Hepatic stellate cell (primary cell): ENCODE data around the gene ADAD1.
"Not testable (repeated sequence)": the region's sequence is repeated elsewhere in the genome, so short reads cannot be mapped to it uniquely, and the experiment has no call there.

Source experiments
- DNase-seq: peaks from one replicate; pipeline ENCODE4 v3.0.0; 2011; ENCODE audit warnings: low spot score

The ADAD1 gene

GRCh38 chr4:122378711-122379110, at the start of gene ADAD1:
Gene ADAD1, plus strand, starts transcription at chr4:122379011. Its CDS starts 1,059 bp downstream, at chr4:122380070.
- DNase-seq, result no peak

GRCh38 chr4:122329876-122330565, 48.8 kb upstream of the ADAD1 start:
- peak; percentile 4 for DNase-seq

- DNase-seq, result no peak
Observed at GRCh38 chr4:122331195-122331594, 47.6 kb upstream of the ADAD1 start.

GRCh38 chr4:122334828-122335227, 44.0 kb upstream of the ADAD1 start:
- no peak for DNase-seq

GRCh38 chr4:122341886-122342285, 36.9 kb upstream of the ADAD1 start:
- peak; percentile 17 for DNase-seq

GRCh38 chr4:122346036-122346435, 32.8 kb upstream of the ADAD1 start:
- no peak for DNase-seq

GRCh38 chr4:122346503-122346902, 32.3 kb upstream of the ADAD1 start:
- DNase-seq, result no peak

GRCh38 chr4:122356317-122356808, 22.4 kb upstream of the ADAD1 start:
- DNase-seq, result no peak

- DNase-seq, result no peak
Observed at GRCh38 chr4:122360754-122361153, 18.1 kb upstream of the ADAD1 start.

GRCh38 chr4:122364700-122365404, 14.0 kb upstream of the ADAD1 start:
- DNase-seq, result no peak

- DNase-seq, result not testable (repeated sequence)
Observed at GRCh38 chr4:122368786-122369185, 10.0 kb upstream of the ADAD1 start.

- DNase-seq, result no peak
Observed at GRCh38 chr4:122377352-122377751, 1.5 kb upstream of the ADAD1 start.

GRCh38 chr4:122379239-122379638, 428 bp downstream of the ADAD1 start:
- no peak for DNase-seq

GRCh38 chr4:122383341-122383740, 4.5 kb downstream of the ADAD1 start:
- no peak for DNase-seq

- DNase-seq, result no peak
Observed at GRCh38 chr4:122384245-122384644, 5.4 kb downstream of the ADAD1 start.

GRCh38 chr4:122393276-122393675, 14.5 kb downstream of the ADAD1 start:
- DNase-seq, result no peak

GRCh38 chr4:122403861-122404260, 25.1 kb downstream of the ADAD1 start:
- DNase-seq, result no peak

- DNase-seq, result no peak
Observed at GRCh38 chr4:122412547-122412946, 33.7 kb downstream of the ADAD1 start.

GRCh38 chr4:122423246-122423645, 44.4 kb downstream of the ADAD1 start:
- no peak for DNase-seq

GRCh38 chr4:122431351-122431750, 52.5 kb downstream of the ADAD1 start:
- DNase-seq, result no peak

- DNase-seq, result no peak
Observed at GRCh38 chr4:122434285-122434684, 55.5 kb downstream of the ADAD1 start.

GRCh38 chr4:122450847-122451246, 72.0 kb downstream of the ADAD1 start:
- no peak for DNase-seq

- DNase-seq, result no peak
Observed at GRCh38 chr4:122453384-122453995, 74.7 kb downstream of the ADAD1 start.
